ENCODE data around the gene RPL7A.
A peak's percentile ranks its signal among the peaks of the same experiment; 100 is the strongest.
"Not testable (repeated sequence)": the region's sequence is repeated elsewhere in the genome, so short reads cannot be mapped to it uniquely, and the experiment has no call there.

Gene RPL7A

GRCh38 chr9:133323991-133324703 is 23.9 kb upstream of the RPL7A start:
- H3K4me3 ChIP-seq (ENCODE audit: low read depth, low read length): no peak overlapping the region
- DNase-seq (ENCODE audit: low read depth): no peak

GRCh38 chr9:133327021-133327420 is 21.0 kb upstream of the RPL7A start:
- not testable (repeated sequence) for DNase-seq (ENCODE audit: low read depth); H3K4me3 ChIP-seq (ENCODE audit: low read depth, low read length)

GRCh38 chr9:133327834-133328484 is 20.1 kb upstream of the RPL7A start:
- no peak for DNase-seq (ENCODE audit: low read depth)
- no peak overlapping the region for H3K4me3 ChIP-seq (ENCODE audit: low read depth, low read length)

GRCh38 chr9:133329306-133330156 is 18.5 kb upstream of the RPL7A start:
- H3K4me3 ChIP-seq (ENCODE audit: low read depth, low read length); DNase-seq (ENCODE audit: low read depth): not testable (repeated sequence)

GRCh38 chr9:133331221-133331620 is 16.8 kb upstream of the RPL7A start:
- H3K4me3 ChIP-seq (ENCODE audit: low read depth, low read length): no peak overlapping the region
- no peak for DNase-seq (ENCODE audit: low read depth)

- no peak for DNase-seq (ENCODE audit: low read depth)
- no peak overlapping the region for H3K4me3 ChIP-seq (ENCODE audit: low read depth, low read length)
Observed at GRCh38 chr9:133331641-133332380, 16.2 kb upstream of the RPL7A start.

- H3K4me3 ChIP-seq (ENCODE audit: low read depth, low read length): no peak overlapping the region
- no peak for DNase-seq (ENCODE audit: low read depth)
Observed at GRCh38 chr9:133332381-133332730, 15.7 kb upstream of the RPL7A start.

GRCh38 chr9:133333011-133333410 is 15.0 kb upstream of the RPL7A start:
- H3K4me3 ChIP-seq (ENCODE audit: low read depth, low read length): no peak overlapping the region
- no peak for DNase-seq (ENCODE audit: low read depth)

- DNase-seq (ENCODE audit: low read depth): no peak
- no peak overlapping the region for H3K4me3 ChIP-seq (ENCODE audit: low read depth, low read length)
Observed at GRCh38 chr9:133333566-133333965, 14.5 kb upstream of the RPL7A start.

- no peak overlapping the region for H3K4me3 ChIP-seq (ENCODE audit: low read depth, low read length)
- DNase-seq (ENCODE audit: low read depth): no peak
Observed at GRCh38 chr9:133334161-133334560, 13.9 kb upstream of the RPL7A start.

GRCh38 chr9:133334888-133335287 is 13.1 kb upstream of the RPL7A start:
- H3K4me3 ChIP-seq (ENCODE audit: low read depth, low read length): peak overlapping the region; percentile 81
- DNase-seq (ENCODE audit: low read depth): not testable (repeated sequence)

GRCh38 chr9:133335924-133336811 is 11.8 kb upstream of the RPL7A start, which contains the start of gene SURF6:
Gene SURF6, minus strand, starts transcription at chr9:133336188. Its CDS starts 56 bp downstream, at chr9:133336132.
- H3K4me3 ChIP-seq (ENCODE audit: low read depth, low read length): peak within 1 kb of the TSS; percentile 81
- peak; percentile 60 for DNase-seq (ENCODE audit: low read depth)

- H3K4me3 ChIP-seq (ENCODE audit: low read depth, low read length): no peak overlapping the region
- DNase-seq (ENCODE audit: low read depth): no peak
Observed at GRCh38 chr9:133339641-133340040, 8.4 kb upstream of the RPL7A start.

- DNase-seq (ENCODE audit: low read depth): no peak
- H3K4me3 ChIP-seq (ENCODE audit: low read depth, low read length): no peak overlapping the region
Observed at GRCh38 chr9:133340256-133340655, 7.8 kb upstream of the RPL7A start.

- DNase-seq (ENCODE audit: low read depth): no peak
- no peak overlapping the region for H3K4me3 ChIP-seq (ENCODE audit: low read depth, low read length)
Observed at GRCh38 chr9:133340916-133341315, 7.1 kb upstream of the RPL7A start.

GRCh38 chr9:133341369-133342068 is 6.5 kb upstream of the RPL7A start:
- H3K4me3 ChIP-seq (ENCODE audit: low read depth, low read length): no peak overlapping the region
- no peak for DNase-seq (ENCODE audit: low read depth)

GRCh38 chr9:133342069-133342406 is 6.0 kb upstream of the RPL7A start:
- no peak for DNase-seq (ENCODE audit: low read depth)
- H3K4me3 ChIP-seq (ENCODE audit: low read depth, low read length): no peak overlapping the region

GRCh38 chr9:133342570-133342969 is 5.4 kb upstream of the RPL7A start:
- no peak for DNase-seq (ENCODE audit: low read depth)
- no peak overlapping the region for H3K4me3 ChIP-seq (ENCODE audit: low read depth, low read length)

Measured in skeletal muscle cell (primary cell).